ENCODE data around the gene CPA2. TPM values are rescaled to one million over a fixed set of nuclear protein-coding genes. Genes with fewer than 3 reads are reported as not detected.

CPA2 gene
- total and polyA plus RNA-seq, 2 donors (not counting 1 experiment from before 2014, with no cell fraction given) = 0.06 TPM; not detected in 1

- Histone ChIP-seq H3K9me3 (ENCODE audit: control insufficient read depth, insufficient read depth, low read depth, low read length) (no peaks in the 10 kb centered on the region), H3K4me2 (ENCODE audit: extremely low read depth, insufficient read depth, low read length) (no peak overlapping the region), H4K20me1 (ENCODE audit: control insufficient read depth, extremely low read depth, insufficient read depth, low read length) (no peaks in the 10 kb centered on the region), H3K79me2 (ENCODE audit: control insufficient read depth, insufficient read depth, low read length) (no peaks in the 10 kb centered on the region), H3K4me3 (replicated peaks in 1 of 4; ENCODE audit: control extremely low read depth in 1 of 4, insufficient read depth in 1 of 4, low read depth in 3 of 4, low read length in 4 of 4) (no peak overlapping the region), H3K36me3 (ENCODE audit: control insufficient read depth, insufficient read depth, low read length) (no peaks in the 10 kb centered on the region), H3K27me3 (ENCODE audit: control insufficient read depth, insufficient read depth, low read length) (no peaks in the 10 kb centered on the region), H3K27ac (ENCODE audit: insufficient read depth, low read length) (no peak overlapping the region), H3K4me1 (ENCODE audit: control insufficient read depth, extremely low read depth, insufficient read depth, low read length) (peaks cover 21% of the 10 kb centered on the region), H3K9ac (ENCODE audit: insufficient read depth, low read length) (no peak overlapping the region), H2AFZ (ENCODE audit: low read length) (no peak overlapping the region)
- TF ChIP-seq EZH2 (IDR thresholded peaks at IDR 0.05; ENCODE audit: low read length, missing control alignments) = no peak
- DNase-seq (ENCODE audit: low read depth in 2 of 2) = no peak
Observed at GRCh38 chr7:130274983-130275591, 8.4 kb downstream of the CPA2 start.

- no peak overlapping the region for H3K27ac ChIP-seq (ENCODE audit: insufficient read depth, low read length)
- no peaks in the 10 kb centered on the region for H3K9me3 ChIP-seq (ENCODE audit: control insufficient read depth, insufficient read depth, low read depth, low read length)
- no peak overlapping the region for H2AFZ ChIP-seq (ENCODE audit: low read length)
- no peaks in the 10 kb centered on the region for H3K36me3 ChIP-seq (ENCODE audit: control insufficient read depth, insufficient read depth, low read length)
- H3K4me1 ChIP-seq (ENCODE audit: control insufficient read depth, extremely low read depth, insufficient read depth, low read length) = peaks cover 21% of the 10 kb centered on the region
- H3K79me2 ChIP-seq (ENCODE audit: control insufficient read depth, insufficient read depth, low read length) = no peaks in the 10 kb centered on the region
- TF ChIP-seq CTCF (conservative IDR thresholded peaks at IDR 0.05 in 1 of 2, IDR thresholded peaks at IDR 0.05 in 1 of 2; ENCODE audit: low read depth in 1 of 2, low read length in 2 of 2) (no peak), EZH2 (IDR thresholded peaks at IDR 0.05; ENCODE audit: low read length, missing control alignments) (no peak)
- no peaks in the 10 kb centered on the region for H4K20me1 ChIP-seq (ENCODE audit: control insufficient read depth, extremely low read depth, insufficient read depth, low read length)
- H3K4me2 ChIP-seq (ENCODE audit: extremely low read depth, insufficient read depth, low read length) = no peak overlapping the region
- H3K9ac ChIP-seq (ENCODE audit: insufficient read depth, low read length) = no peak overlapping the region
- H3K27me3 ChIP-seq (ENCODE audit: control insufficient read depth, insufficient read depth, low read length) = no peaks in the 10 kb centered on the region
- DNase-seq (ENCODE audit: low read depth in 2 of 2) = peak in 1 of 2 donors; percentile 86
- H3K4me3 ChIP-seq (replicated peaks in 1 of 4; ENCODE audit: control extremely low read depth in 1 of 4, insufficient read depth in 1 of 4, low read depth in 3 of 4, low read length in 4 of 4) = no peak overlapping the region
Observed at GRCh38 chr7:130275826-130276297, 9.2 kb downstream of the CPA2 start.

GRCh38 chr7:130276796-130277762 is 10.4 kb downstream of the CPA2 start:
- TF ChIP-seq CTCF (conservative IDR thresholded peaks at IDR 0.05 in 1 of 2, IDR thresholded peaks at IDR 0.05 in 1 of 2; ENCODE audit: low read depth in 1 of 2, low read length in 2 of 2) = no peak
- no peak for TF ChIP-seq EZH2 (IDR thresholded peaks at IDR 0.05; ENCODE audit: low read length, missing control alignments)
- Histone ChIP-seq H4K20me1 (ENCODE audit: control insufficient read depth, extremely low read depth, insufficient read depth, low read length) (no peaks in the 10 kb centered on the region), H3K9ac (ENCODE audit: insufficient read depth, low read length) (no peak overlapping the region), H3K4me3 (replicated peaks in 1 of 4; ENCODE audit: control extremely low read depth in 1 of 4, insufficient read depth in 1 of 4, low read depth in 3 of 4, low read length in 4 of 4) (no peak overlapping the region), H3K79me2 (ENCODE audit: control insufficient read depth, insufficient read depth, low read length) (no peaks in the 10 kb centered on the region), H3K36me3 (ENCODE audit: control insufficient read depth, insufficient read depth, low read length) (no peaks in the 10 kb centered on the region), H3K9me3 (ENCODE audit: control insufficient read depth, insufficient read depth, low read depth, low read length) (no peaks in the 10 kb centered on the region), H3K27ac (ENCODE audit: insufficient read depth, low read length) (no peak overlapping the region), H3K4me2 (ENCODE audit: extremely low read depth, insufficient read depth, low read length) (no peak overlapping the region), H3K27me3 (ENCODE audit: control insufficient read depth, insufficient read depth, low read length) (no peaks in the 10 kb centered on the region), H2AFZ (ENCODE audit: low read length) (no peak overlapping the region), H3K4me1 (ENCODE audit: control insufficient read depth, extremely low read depth, insufficient read depth, low read length) (peaks cover 19% of the 10 kb centered on the region)
- DNase-seq (ENCODE audit: low read depth in 2 of 2) = peak; percentile 72 to 88
